DOHH2 (cell line): ENCODE data around the gene LY6G5B.

Experiments used
- EZH2phosphoT487 ChIP-seq: fragments of 200-600 bp; sonication (generic); IDR thresholded peaks from 2 replicates; pipeline ENCODE4 v1.6.1; 2017; ENCODE audit warnings: borderline replicate concordance, mild to moderate bottlenecking, antibody characterized with exemption, low read length, moderate library complexity, mixed read lengths
- TF ChIP-seq, protein P1 (sequence below): fragments of 200-600 bp; sonication (generic); IDR thresholded peaks from one replicate; pipeline ENCODE4 v1.5.1; 2014; ENCODE audit warnings: antibody characterized with exemption, mild to moderate bottlenecking, low read depth, low read length; ENCODE audit not compliant: poor library complexity, severe bottlenecking

DNA sequence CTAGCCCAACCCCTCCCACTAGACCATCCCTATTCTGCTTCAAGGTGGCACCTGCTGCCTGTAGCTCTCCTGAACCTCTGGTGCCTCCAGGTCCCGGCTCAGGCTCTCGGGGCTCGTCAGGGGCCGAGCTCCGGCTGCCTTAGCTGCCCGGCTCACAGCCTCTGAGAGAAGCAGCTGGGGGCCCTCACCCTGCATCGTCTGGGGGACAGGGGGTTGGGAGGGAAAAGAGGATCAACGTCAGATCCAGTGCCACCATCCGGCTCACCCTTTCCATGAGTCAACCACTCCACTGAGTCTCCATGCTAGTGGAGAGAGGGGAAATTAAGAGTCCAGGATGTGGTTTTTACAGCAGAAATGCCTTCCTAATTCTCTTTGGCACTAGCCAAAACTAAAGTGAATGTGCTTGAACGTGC is 30.3 kb upstream of the LY6G5B start:
- TF ChIP-seq, protein P1, sequence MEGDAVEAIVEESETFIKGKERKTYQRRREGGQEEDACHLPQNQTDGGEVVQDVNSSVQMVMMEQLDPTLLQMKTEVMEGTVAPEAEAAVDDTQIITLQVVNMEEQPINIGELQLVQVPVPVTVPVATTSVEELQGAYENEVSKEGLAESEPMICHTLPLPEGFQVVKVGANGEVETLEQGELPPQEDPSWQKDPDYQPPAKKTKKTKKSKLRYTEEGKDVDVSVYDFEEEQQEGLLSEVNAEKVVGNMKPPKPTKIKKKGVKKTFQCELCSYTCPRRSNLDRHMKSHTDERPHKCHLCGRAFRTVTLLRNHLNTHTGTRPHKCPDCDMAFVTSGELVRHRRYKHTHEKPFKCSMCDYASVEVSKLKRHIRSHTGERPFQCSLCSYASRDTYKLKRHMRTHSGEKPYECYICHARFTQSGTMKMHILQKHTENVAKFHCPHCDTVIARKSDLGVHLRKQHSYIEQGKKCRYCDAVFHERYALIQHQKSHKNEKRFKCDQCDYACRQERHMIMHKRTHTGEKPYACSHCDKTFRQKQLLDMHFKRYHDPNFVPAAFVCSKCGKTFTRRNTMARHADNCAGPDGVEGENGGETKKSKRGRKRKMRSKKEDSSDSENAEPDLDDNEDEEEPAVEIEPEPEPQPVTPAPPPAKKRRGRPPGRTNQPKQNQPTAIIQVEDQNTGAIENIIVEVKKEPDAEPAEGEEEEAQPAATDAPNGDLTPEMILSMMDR: no peak
- no peak for TF ChIP-seq EZH2phosphoT487
